ENCODE measurements around the gene OPN1MW. TPM values are rescaled to one million over a fixed set of nuclear protein-coding genes. Genes with fewer than 3 reads are reported as not detected.
"Not testable (repeated sequence)": the region's sequence is repeated elsewhere in the genome, so short reads cannot be mapped to it uniquely, and the experiment has no call there.

OPN1MW gene
- total RNA-seq, 1 donor from 2014 or later = not detected

- no peak for TF ChIP-seq CTCF (conservative IDR thresholded peaks at IDR 0.05; ENCODE audit: low read depth, low read length)
- DNase-seq (ENCODE audit: low read depth) = no peak
- H3K4me3 ChIP-seq (ENCODE audit: low read depth, low read length) = no peak overlapping the region
These were observed 39.2 kb upstream of the OPN1MW start for GRCh38 chrX:154142950-154143745.

DNA sequence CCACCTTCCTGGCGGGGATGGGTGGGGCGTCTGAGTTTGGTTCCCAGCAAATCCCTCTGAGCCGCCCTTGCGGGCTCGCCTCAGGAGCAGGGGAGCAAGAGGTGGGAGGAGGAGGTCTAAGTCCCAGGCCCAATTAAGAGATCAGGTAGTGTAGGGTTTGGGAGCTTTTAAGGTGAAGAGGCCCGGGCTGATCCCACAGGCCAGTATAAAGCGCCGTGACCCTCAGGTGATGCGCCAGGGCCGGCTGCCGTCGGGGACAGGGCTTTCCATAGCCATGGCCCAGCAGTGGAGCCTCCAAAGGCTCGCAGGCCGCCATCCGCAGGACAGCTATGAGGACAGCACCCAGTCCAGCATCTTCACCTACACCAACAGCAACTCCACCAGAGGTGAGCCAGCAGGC, 38.4 kb upstream of the OPN1MW start, which contains the start of gene OPN1LW:
Gene OPN1LW (plus strand): TSS at position 234 of the 400 bp plus-strand sequence. CDS start 41 bp downstream, at position 275.
- H3K4me3 ChIP-seq (ENCODE audit: low read depth, low read length); DNase-seq (ENCODE audit: low read depth): not testable (repeated sequence)

- H3K4me3 ChIP-seq (ENCODE audit: low read depth, low read length); DNase-seq (ENCODE audit: low read depth): not testable (repeated sequence)
These were observed 31.4 kb upstream of the OPN1MW start for GRCh38 chrX:154151030-154151429.

DNA sequence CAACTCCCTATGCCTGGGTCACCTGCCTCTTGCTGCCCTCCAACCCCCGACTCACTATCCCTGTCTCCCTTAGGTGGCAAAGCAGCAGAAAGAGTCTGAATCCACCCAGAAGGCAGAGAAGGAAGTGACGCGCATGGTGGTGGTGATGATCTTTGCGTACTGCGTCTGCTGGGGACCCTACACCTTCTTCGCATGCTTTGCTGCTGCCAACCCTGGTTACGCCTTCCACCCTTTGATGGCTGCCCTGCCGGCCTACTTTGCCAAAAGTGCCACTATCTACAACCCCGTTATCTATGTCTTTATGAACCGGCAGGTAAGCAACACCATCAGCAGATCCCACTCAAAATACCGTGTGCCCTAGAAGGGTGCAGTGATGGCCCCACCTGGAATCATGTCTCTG, 26.2 kb upstream of the OPN1MW start:
- not testable (repeated sequence) for H3K4me3 ChIP-seq (ENCODE audit: low read depth, low read length); DNase-seq (ENCODE audit: low read depth)

DNA sequence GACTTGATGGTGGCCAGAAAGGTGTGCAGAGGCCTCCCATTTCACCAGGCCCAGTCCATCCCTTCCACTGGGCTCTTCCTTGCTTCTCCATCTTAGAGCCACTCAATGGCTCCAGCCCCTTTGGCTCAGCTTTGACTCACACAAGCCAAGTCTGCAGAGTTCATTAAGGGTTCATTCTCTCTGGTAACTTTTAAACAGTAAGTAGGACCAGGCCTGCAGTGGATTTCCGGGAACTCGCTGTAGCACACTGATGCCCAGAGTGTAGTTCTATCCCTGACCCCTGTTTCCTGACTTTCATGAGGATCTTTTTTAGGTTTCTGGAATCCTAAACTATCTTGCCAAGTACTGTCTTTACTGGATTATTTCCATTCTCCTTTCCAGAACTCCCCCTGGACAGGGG, 25.2 kb upstream of the OPN1MW start:
- not testable (repeated sequence) for H3K4me3 ChIP-seq (ENCODE audit: low read depth, low read length); DNase-seq (ENCODE audit: low read depth)

- not testable (repeated sequence) for DNase-seq (ENCODE audit: low read depth); H3K4me3 ChIP-seq (ENCODE audit: low read depth, low read length)
These were observed 23.1 kb upstream of the OPN1MW start for GRCh38 chrX:154159345-154159744.

DNA sequence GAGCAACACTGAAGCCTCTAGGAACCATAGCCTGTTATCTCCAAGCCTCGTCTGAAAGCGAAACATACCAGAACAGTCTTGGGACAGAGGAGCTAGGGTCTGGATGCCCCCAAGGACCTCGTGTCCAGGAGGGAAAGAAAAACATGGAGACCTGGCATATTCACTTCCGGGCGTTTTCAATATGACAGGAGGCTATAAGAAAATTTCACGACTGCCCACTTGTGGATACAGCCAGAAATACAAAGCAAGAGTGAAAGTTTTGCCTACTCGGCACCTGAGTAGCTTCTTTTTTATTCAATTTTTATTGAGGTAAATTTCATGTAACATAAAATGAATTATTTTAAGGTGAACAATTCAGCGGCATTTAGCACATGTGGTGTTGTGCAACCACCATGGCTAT, 17.5 kb upstream of the OPN1MW start:
- not testable (repeated sequence) for H3K4me3 ChIP-seq (ENCODE audit: low read depth, low read length); DNase-seq (ENCODE audit: low read depth)

- H3K4me3 ChIP-seq (ENCODE audit: low read depth, low read length); DNase-seq (ENCODE audit: low read depth): not testable (repeated sequence)
These were observed 14.0 kb upstream of the OPN1MW start for GRCh38 chrX:154168384-154168783.

DNA sequence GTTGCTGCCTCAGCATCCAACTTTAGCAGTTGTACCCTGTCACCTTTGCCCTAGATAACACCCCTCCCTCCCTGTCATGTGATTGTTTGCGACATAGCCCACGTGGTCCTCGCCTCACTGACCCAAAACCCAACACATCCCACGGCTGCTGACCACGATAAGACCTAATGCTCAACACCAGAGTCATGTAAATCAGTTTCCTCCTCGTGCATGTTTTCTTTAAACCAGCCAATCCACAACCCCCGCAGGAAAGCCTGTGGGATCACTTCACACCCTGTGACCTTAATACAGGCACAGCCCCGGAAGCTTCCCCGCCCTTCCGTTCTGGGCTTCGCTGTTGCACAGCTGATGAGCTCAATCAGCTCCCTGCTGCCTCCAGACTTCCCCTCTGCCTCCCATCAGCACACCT, 9.9 kb upstream of the OPN1MW start:
- not testable (repeated sequence) for DNase-seq (ENCODE audit: low read depth); H3K4me3 ChIP-seq (ENCODE audit: low read depth, low read length)

- DNase-seq (ENCODE audit: low read depth); H3K4me3 ChIP-seq (ENCODE audit: low read depth, low read length): not testable (repeated sequence)
These were observed 8.0 kb upstream of the OPN1MW start for GRCh38 chrX:154174356-154174755.

DNA sequence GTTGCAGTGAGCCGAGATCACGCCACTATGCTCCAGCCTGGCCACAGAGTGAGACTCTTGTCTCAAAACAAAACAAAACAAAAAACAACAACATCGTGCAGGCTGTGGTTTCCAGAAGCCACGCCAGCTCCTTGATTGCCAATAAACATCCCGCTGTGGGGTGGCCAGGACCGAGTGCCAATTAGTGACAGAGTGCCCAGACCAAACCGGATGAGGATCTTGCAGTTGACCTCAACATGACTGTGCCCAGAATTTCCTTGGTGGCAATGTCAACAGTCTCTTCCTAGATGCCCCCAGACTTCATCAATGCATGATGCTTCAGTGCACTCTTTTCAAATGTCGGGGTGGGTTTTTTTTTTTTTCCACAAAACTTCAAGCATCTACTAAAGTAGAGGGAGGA, 1.4 kb downstream of the OPN1MW start:
- not testable (repeated sequence) for DNase-seq (ENCODE audit: low read depth); H3K4me3 ChIP-seq (ENCODE audit: low read depth, low read length)

DNA sequence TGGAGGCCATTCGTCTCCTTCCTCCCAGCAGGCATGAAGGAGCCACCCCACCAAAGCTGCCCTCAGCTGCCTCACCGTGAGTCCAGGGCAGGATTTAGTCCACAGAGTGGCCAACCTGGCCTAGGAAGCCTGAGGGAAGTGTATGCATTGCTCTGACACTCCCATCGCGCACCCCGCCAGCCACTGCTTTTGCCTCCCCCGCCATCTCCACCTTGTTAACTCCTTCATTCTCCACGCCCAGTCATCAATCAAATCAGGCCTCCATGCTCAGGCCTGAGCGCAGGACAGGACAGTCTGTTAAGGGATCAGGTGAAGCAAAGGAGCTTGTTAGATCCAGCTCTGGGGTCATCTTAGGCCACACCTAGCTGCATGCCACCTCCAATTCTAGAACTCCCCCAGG, 10.4 kb downstream of the OPN1MW start:
- not testable (repeated sequence) for DNase-seq (ENCODE audit: low read depth); H3K4me3 ChIP-seq (ENCODE audit: low read depth, low read length)

DNA sequence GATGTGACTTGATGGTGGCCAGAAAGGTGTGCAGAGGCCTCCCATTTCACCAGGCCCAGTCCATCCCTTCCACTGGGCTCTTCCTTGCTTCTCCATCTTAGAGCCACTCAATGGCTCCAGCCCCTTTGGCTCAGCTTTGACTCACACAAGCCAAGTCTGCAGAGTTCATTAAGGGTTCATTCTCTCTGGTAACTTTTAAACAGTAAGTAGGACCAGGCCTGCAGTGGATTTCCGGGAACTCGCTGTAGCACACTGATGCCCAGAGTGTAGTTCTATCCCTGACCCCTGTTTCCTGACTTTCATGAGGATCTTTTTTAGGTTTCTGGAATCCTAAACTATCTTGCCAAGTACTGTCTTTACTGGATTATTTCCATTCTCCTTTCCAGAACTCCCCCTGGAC, 11.9 kb downstream of the OPN1MW start:
- not testable (repeated sequence) for H3K4me3 ChIP-seq (ENCODE audit: low read depth, low read length); DNase-seq (ENCODE audit: low read depth)

- H3K4me3 ChIP-seq (ENCODE audit: low read depth, low read length); DNase-seq (ENCODE audit: low read depth): not testable (repeated sequence)
These were observed 14.1 kb downstream of the OPN1MW start for GRCh38 chrX:154196466-154196865.

GRCh38 chrX:154209670-154210418, 27.4 kb downstream of the OPN1MW start:
- H3K4me3 ChIP-seq (ENCODE audit: low read depth, low read length); DNase-seq (ENCODE audit: low read depth): not testable (repeated sequence)

GRCh38 chrX:154211057-154211456, 28.7 kb downstream of the OPN1MW start:
- DNase-seq (ENCODE audit: low read depth); H3K4me3 ChIP-seq (ENCODE audit: low read depth, low read length): not testable (repeated sequence)

- H3K4me3 ChIP-seq (ENCODE audit: low read depth, low read length); DNase-seq (ENCODE audit: low read depth): not testable (repeated sequence)
These were observed 29.1 kb downstream of the OPN1MW start for GRCh38 chrX:154211499-154211898.

GRCh38 chrX:154219456-154219855, 37.1 kb downstream of the OPN1MW start, which contains the start of gene OPN1MW2:
OPN1MW2 (plus strand) TSS chrX:154219756; CDS start chrX:154219816, 60 bp downstream.
- DNase-seq (ENCODE audit: low read depth); H3K4me3 ChIP-seq (ENCODE audit: low read depth, low read length): not testable (repeated sequence)

All from epithelial cell of proximal tubule (primary cell).